Measurements from ENCODE around the gene THNSL1. TPM values are rescaled to one million over a fixed set of nuclear protein-coding genes. Genes with fewer than 3 reads are reported as not detected.

The THNSL1 gene
- total and polyA plus RNA-seq, 2 of the 13 experiments (the other 11 are each of a cell fraction or from before 2014, with no cell fraction given), result 1.3 to 3.8 TPM

- TF ChIP-seq GPBP1L1 (CRISPR knock-in tag; IDR thresholded peaks at IDR 0.05), result no peak
- TF ChIP-seq ZSCAN25 (CRISPR knock-in tag; IDR thresholded peaks at IDR 0.05), result peak; percentile 89
- TF ChIP-seq NFYC (CRISPR knock-in tag; IDR thresholded peaks at IDR 0.05), result peak; percentile 78
- peak; percentile 79; the same call in 1 of the 2 replicates for TF ChIP-seq KIAA2018 (CRISPR knock-in tag; IDR thresholded peaks at IDR 0.05; ENCODE audit: borderline replicate concordance)
- TF ChIP-seq AGO1 (IDR thresholded peaks at IDR 0.05; ENCODE audit: low read depth, low read length, poor library complexity, severe bottlenecking), result no peak
- 0 out of 2 replicates have a peak, but pooled peaks have one; percentile 6 for TF ChIP-seq MIER2 (CRISPR knock-in tag; IDR thresholded peaks at IDR 0.05)
- TF ChIP-seq ZNF24 (IDR thresholded peaks at IDR 0.05), result no peak
- TF ChIP-seq, protein P1, sequence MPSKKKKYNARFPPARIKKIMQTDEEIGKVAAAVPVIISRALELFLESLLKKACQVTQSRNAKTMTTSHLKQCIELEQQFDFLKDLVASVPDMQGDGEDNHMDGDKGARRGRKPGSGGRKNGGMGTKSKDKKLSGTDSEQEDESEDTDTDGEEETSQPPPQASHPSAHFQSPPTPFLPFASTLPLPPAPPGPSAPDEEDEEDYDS (CRISPR knock-in tag; IDR thresholded peaks at IDR 0.05), result peak; percentile 32
- TF ChIP-seq ZIK1 (CRISPR knock-in tag; IDR thresholded peaks at IDR 0.05; ENCODE audit: borderline replicate concordance, low read depth), result peak; percentile 97
- peak; percentile 76; the same call in 1 of the 2 replicates for TF ChIP-seq ZC3H4 (CRISPR knock-in tag; IDR thresholded peaks at IDR 0.05; ENCODE audit: borderline replicate concordance)
- TF ChIP-seq CBX5 (CRISPR knock-in tag; IDR thresholded peaks at IDR 0.05; ENCODE audit: borderline replicate concordance), result peak; percentile 41; the same call in 1 of the 2 replicates
- TF ChIP-seq FOXO1 (CRISPR knock-in tag; IDR thresholded peaks at IDR 0.05), result peak; percentile 8; the same call in 1 of the 2 replicates
- TF ChIP-seq, protein P2, sequence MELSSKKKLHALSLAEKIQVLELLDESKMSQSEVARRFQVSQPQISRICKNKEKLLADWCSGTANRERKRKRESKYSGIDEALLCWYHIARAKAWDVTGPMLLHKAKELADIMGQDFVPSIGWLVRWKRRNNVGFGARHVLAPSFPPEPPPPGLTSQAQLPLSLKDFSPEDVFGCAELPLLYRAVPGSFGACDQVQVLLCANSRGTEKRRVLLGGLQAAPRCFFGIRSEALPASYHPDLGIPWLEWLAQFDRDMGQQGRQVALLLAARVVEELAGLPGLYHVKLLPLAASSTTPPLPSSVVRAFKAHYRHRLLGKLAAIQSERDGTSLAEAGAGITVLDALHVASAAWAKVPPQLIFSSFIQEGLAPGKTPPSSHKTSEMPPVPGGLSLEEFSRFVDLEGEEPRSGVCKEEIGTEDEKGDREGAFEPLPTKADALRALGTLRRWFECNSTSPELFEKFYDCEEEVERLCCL (CRISPR knock-in tag; IDR thresholded peaks at IDR 0.05; ENCODE audit: borderline replicate concordance), result 0 out of 2 replicates have a peak, but pooled peaks have one; percentile 16
- peak; percentile 19; the same call in 1 of the 2 replicates for TF ChIP-seq STAG1 (CRISPR knock-in tag; IDR thresholded peaks at IDR 0.05)
- TF ChIP-seq HNF4A (CRISPR knock-in tag; IDR thresholded peaks at IDR 0.05), result peak; percentile 90
- TF ChIP-seq GABPA (IDR thresholded peaks at IDR 0.05; ENCODE audit: low read depth, low read length), result no peak
- TF ChIP-seq GABPA (CRISPR knock-in tag; IDR thresholded peaks at IDR 0.05; ENCODE audit: low read depth), result no peak; the same call in 1 of the 2 replicates
- peak; percentile 64; the same call in 1 of the 2 replicates for TF ChIP-seq MTA1 (CRISPR knock-in tag; IDR thresholded peaks at IDR 0.05; ENCODE audit: borderline replicate concordance)
Measured at GRCh38 chr10:25016376-25017153, at the start of gene THNSL1 (continued).
